ENCODE data around the gene OR5K2. TPM values are rescaled to one million over a fixed set of nuclear protein-coding genes. Genes with fewer than 3 reads are reported as not detected.

The OR5K2 gene
- polyA plus RNA-seq, 12 donors, result 0.15 to 0.73 (median 0.19) TPM; not detected in 8

- peak; percentile 63 for DNase-seq
Measured at GRCh38 chr3:98521897-98522543, 24.5 kb downstream of the OR5K2 start.

- DNase-seq, result peak; percentile 98
Measured at GRCh38 chr3:98522544-98523281, 25.2 kb downstream of the OR5K2 start, which contains the start of gene CLDND1. CLDND1 (minus strand) TSS chr3:98522902; CDS start chr3:98521424, 1,478 bp downstream.

- DNase-seq, result no peak
Measured at GRCh38 chr3:98525494-98525893, 28.0 kb downstream of the OR5K2 start.

- no peak for DNase-seq
Measured at GRCh38 chr3:98528474-98529346, 31.2 kb downstream of the OR5K2 start.

GRCh38 chr3:98529856-98530459, 32.5 kb downstream of the OR5K2 start:
- DNase-seq, result no peak

GRCh38 chr3:98530676-98531075, 33.2 kb downstream of the OR5K2 start:
- DNase-seq, result no peak

- DNase-seq, result no peak
Measured at GRCh38 chr3:98531622-98532274, 34.3 kb downstream of the OR5K2 start, which contains the start of gene GPR15. GPR15 (plus strand) TSS chr3:98531978; CDS start chr3:98532034, 56 bp downstream.

- no peak for DNase-seq
Measured at GRCh38 chr3:98532275-98532637, 34.8 kb downstream of the OR5K2 start.

- no peak for DNase-seq
Measured at GRCh38 chr3:98532709-98533571, 35.5 kb downstream of the OR5K2 start.

GRCh38 chr3:98534168-98534567, 36.7 kb downstream of the OR5K2 start:
- no peak for DNase-seq

- no peak for DNase-seq
Measured at GRCh38 chr3:98534734-98535133, 37.3 kb downstream of the OR5K2 start.

- no peak for DNase-seq
Measured at GRCh38 chr3:98536456-98537017, 39.1 kb downstream of the OR5K2 start.

GRCh38 chr3:98540346-98540745, 42.9 kb downstream of the OR5K2 start:
- no peak for DNase-seq

GRCh38 chr3:98541695-98542094, 44.2 kb downstream of the OR5K2 start:
- no peak for DNase-seq

GRCh38 chr3:98542623-98543022, 45.1 kb downstream of the OR5K2 start:
- DNase-seq, result no peak

- no peak for DNase-seq
Measured at GRCh38 chr3:98545940-98546339, 48.5 kb downstream of the OR5K2 start.

Measured in muscle of arm (tissue), 12 donors.